ENCODE results near the gene SMU1. TPM values are rescaled to one million over a fixed set of nuclear protein-coding genes. Genes with fewer than 3 reads are reported as not detected.

The SMU1 gene
- total RNA-seq, 1 experiment from 2014 or later: 30.5 TPM

- RAD21 ChIA-PET (ENCODE audit: low non-redundant PET in 1 of 2, low total read pairs in 2 of 2, uncharacterized antibody in 2 of 2, unreplicated experiment in 2 of 2): no interaction called here
Observed at GRCh38 chr9:33051144-33051543, 25.3 kb downstream of the SMU1 start.

More at GRCh38 chr9:33051144-33051543, 25.3 kb downstream of the SMU1 start:
- Histone ChIP-seq H3K9ac (ENCODE audit: low read length) (no peak overlapping the region), H3K9me2 (ENCODE audit: insufficient read depth) (no peaks in the 10 kb centered on the region), H3K27ac (ENCODE audit: low read depth, low read length) (no peak overlapping the region), H3K79me2 (ENCODE audit: insufficient read depth, low read length) (peaks cover 11% of the 10 kb centered on the region; the same call in 1 of the 2 replicates), H3K4me2 (ENCODE audit: low read length) (no peak overlapping the region), H3K9me3 (ENCODE audit: control insufficient read depth in 1 of 2, insufficient read depth in 1 of 2, low read depth in 1 of 2, low read length in 2 of 2) (no peaks in the 10 kb centered on the region), H2AFZ (ENCODE audit: low read depth, low read length, poor library complexity, severe bottlenecking) (no peak overlapping the region), H3K4me3 (replicated peaks in 1 of 2; ENCODE audit: low read depth in 1 of 2, low read length in 2 of 2) (no peak overlapping the region), H4K20me1 (ENCODE audit: insufficient read depth) (no peaks in the 10 kb centered on the region), H3K4me1 (ENCODE audit: control insufficient read depth in 1 of 2, insufficient read depth in 2 of 2, low read length in 2 of 2) (no peaks in the 10 kb centered on the region), H3K27me3 (ENCODE audit: insufficient read depth, low read length) (no peaks in the 10 kb centered on the region), H3K36me3 (ENCODE audit: control insufficient read depth in 1 of 2, insufficient read depth in 2 of 2, low read length in 2 of 2) (peaks cover 30 to 38% of the 10 kb centered on the region in 2 experiments)
- TF ChIP-seq SRF (IDR thresholded peaks at IDR 0.05; ENCODE audit: low read depth) (no peak), EZH2phosphoT487 (IDR thresholded peaks at IDR 0.05; ENCODE audit: borderline replicate concordance) (no peak), SP1 (IDR thresholded peaks at IDR 0.05; ENCODE audit: low read depth) (no peak), FOSL1 (IDR thresholded peaks at IDR 0.05; ENCODE audit: low read depth) (no peak), CTCF (IDR thresholded peaks at IDR 0.05 in 2 of 3, conservative IDR thresholded peaks at IDR 0.05 in 1 of 3; ENCODE audit: borderline replicate concordance in 1 of 3, insufficient read depth in 1 of 3, low read depth in 2 of 3, low read length in 2 of 3) (no peak), TCF7L2 (IDR thresholded peaks at IDR 0.05; ENCODE audit: borderline replicate concordance, extremely low read depth, insufficient read depth, insufficient read length) (no peak), RAD21 (IDR thresholded peaks at IDR 0.05; ENCODE audit: low read depth) (no peak), CBX3 (IDR thresholded peaks at IDR 0.05; ENCODE audit: low read depth) (no peak), ZFX (IDR thresholded peaks at IDR 0.05) (no peak), REST (IDR thresholded peaks at IDR 0.05; ENCODE audit: low read depth) (no peak), POLR2A (IDR thresholded peaks at IDR 0.05; ENCODE audit: borderline replicate concordance, extremely low read depth, insufficient read depth, insufficient read length) (no peak), EZH2 (IDR thresholded peaks at IDR 0.05) (no peak), CEBPB (IDR thresholded peaks at IDR 0.05; ENCODE audit: low read depth) (no peak), JUND (IDR thresholded peaks at IDR 0.05) (no peak), ZNF274 (IDR thresholded peaks at IDR 0.05; ENCODE audit: low read depth, low read length) (no peak), YY1 (IDR thresholded peaks at IDR 0.05; ENCODE audit: extremely low read depth, insufficient replicate concordance, low read depth, low read length) (no peak), POLR2AphosphoS5 (IDR thresholded peaks at IDR 0.05; ENCODE audit: low read depth, low read length) (no peak), ELF1 (IDR thresholded peaks at IDR 0.05; ENCODE audit: borderline replicate concordance, low read depth) (no peak), ATF3 (IDR thresholded peaks at IDR 0.05) (no peak), SIN3A (IDR thresholded peaks at IDR 0.05; ENCODE audit: low read depth) (no peak)
- ATAC-seq: no peak
- DNase-seq (ENCODE audit: low read depth, low spot score): no peak
- POLR2A ChIA-PET: no interaction called here
- CTCF ChIA-PET: no interaction called here
- intact Hi-C loops (cut with micrococcal nuclease): no loop called here
- BruUV-seq (replicated peaks): no TSS peak

Measured in HCT116 (cell line).